Measurements from ENCODE around the gene PSAPL1. TPM values are rescaled to one million over a fixed set of nuclear protein-coding genes. Genes with fewer than 3 reads are reported as not detected.

PSAPL1 gene
- total RNA-seq, 4 donors from 2014 or later = not detected

GRCh38 chr4:7392438-7393421 lies 42.0 kb downstream of the PSAPL1 start:
- DNase-seq = no peak
- in situ Hi-C loops (cut with MboI; ENCODE audit: low pct_ligation_motif_present in 1 of 4, low pct_unique_long_range_greater_than_20kb in 1 of 4, low sequenced_read_pairs in 3 of 4) = no loop called here
- no peaks in the 10 kb centered on the region for H3K36me3 ChIP-seq
- no peak overlapping the region for H3K27ac ChIP-seq
- peaks cover 0 to 6% (median 0%) of the 10 kb centered on the region in 4 donors for H3K4me1 ChIP-seq
- H3K9me3 ChIP-seq = no peaks in the 10 kb centered on the region
- H3K27me3 ChIP-seq = no peaks in the 10 kb centered on the region
- no peak overlapping the region for H3K4me3 ChIP-seq
- TF ChIP-seq CTCF (IDR thresholded peaks at IDR 0.05) (no peak), POLR2A (IDR thresholded peaks at IDR 0.05) (no peak), POLR2AphosphoS5 (IDR thresholded peaks at IDR 0.05) (no peak), EP300 (IDR thresholded peaks at IDR 0.05; ENCODE audit: low read depth) (no peak)
- WGBS, 2 donors (ENCODE audit: low coverage in 1 of 2) = 65 to 68% methylated on average over 10 to 24 of the region's 32 CpGs
- intact Hi-C loops (cut with DNase I; ENCODE audit: low total_unique reads) = no loop called here

- H3K9me3 ChIP-seq = no peaks in the 10 kb centered on the region
- no peaks in the 10 kb centered on the region for H3K36me3 ChIP-seq
- no peak for DNase-seq
- intact Hi-C loops (cut with DNase I; ENCODE audit: low total_unique reads) (no loop called here), in situ Hi-C loops (cut with MboI; ENCODE audit: low pct_ligation_motif_present in 1 of 4, low pct_unique_long_range_greater_than_20kb in 1 of 4, low sequenced_read_pairs in 3 of 4) (no loop called here)
- H3K4me1 ChIP-seq = no peaks in the 10 kb centered on the region
- TF ChIP-seq POLR2A (IDR thresholded peaks at IDR 0.05) = no peak
- no peak for TF ChIP-seq CTCF (IDR thresholded peaks at IDR 0.05)
- TF ChIP-seq EP300 (IDR thresholded peaks at IDR 0.05; ENCODE audit: low read depth) = no peak
- no peak for TF ChIP-seq POLR2AphosphoS5 (IDR thresholded peaks at IDR 0.05)
- WGBS, 2 donors (ENCODE audit: low coverage in 1 of 2) = 54 to 80% methylated on average over 1 to 16 of the region's 18 CpGs
- H3K4me3 ChIP-seq = no peak overlapping the region
- H3K27me3 ChIP-seq = no peaks in the 10 kb centered on the region
- no peak overlapping the region for H3K27ac ChIP-seq
Measured at GRCh38 chr4:7391637-7392437, 42.9 kb downstream of the PSAPL1 start.

- H3K27me3 ChIP-seq = no peaks in the 10 kb centered on the region
- H3K36me3 ChIP-seq = no peaks in the 10 kb centered on the region
- TF ChIP-seq EP300 (IDR thresholded peaks at IDR 0.05; ENCODE audit: low read depth) (no peak), POLR2AphosphoS5 (IDR thresholded peaks at IDR 0.05) (no peak), CTCF (IDR thresholded peaks at IDR 0.05) (no peak), POLR2A (IDR thresholded peaks at IDR 0.05) (no peak)
- DNase-seq = no peak
- intact Hi-C loops (cut with DNase I; ENCODE audit: low total_unique reads) = no loop called here
- no peaks in the 10 kb centered on the region for H3K4me1 ChIP-seq
- in situ Hi-C loops (cut with MboI; ENCODE audit: low pct_ligation_motif_present in 1 of 4, low pct_unique_long_range_greater_than_20kb in 1 of 4, low sequenced_read_pairs in 3 of 4) = no loop called here
- no peaks in the 10 kb centered on the region for H3K9me3 ChIP-seq
- no peak overlapping the region for H3K27ac ChIP-seq
- 75% methylated on average over 17 of the region's 18 CpGs; no CpG with 5 or more reads in 1 of the 2 donors for WGBS, 2 donors (ENCODE audit: low coverage in 1 of 2)
- no peak overlapping the region for H3K4me3 ChIP-seq
Measured at GRCh38 chr4:7390906-7391636, 43.7 kb downstream of the PSAPL1 start.
